ENCODE results near the gene PHF21B. TPM values are rescaled to one million over a fixed set of nuclear protein-coding genes. Genes with fewer than 3 reads are reported as not detected.
"Not testable (repeated sequence)": the region's sequence is repeated elsewhere in the genome, so short reads cannot be mapped to it uniquely, and the experiment has no call there.

PHF21B gene
- total and polyA plus RNA-seq, 12 donors, result 0.30 to 4.4 (median 1.8) TPM

DNA sequence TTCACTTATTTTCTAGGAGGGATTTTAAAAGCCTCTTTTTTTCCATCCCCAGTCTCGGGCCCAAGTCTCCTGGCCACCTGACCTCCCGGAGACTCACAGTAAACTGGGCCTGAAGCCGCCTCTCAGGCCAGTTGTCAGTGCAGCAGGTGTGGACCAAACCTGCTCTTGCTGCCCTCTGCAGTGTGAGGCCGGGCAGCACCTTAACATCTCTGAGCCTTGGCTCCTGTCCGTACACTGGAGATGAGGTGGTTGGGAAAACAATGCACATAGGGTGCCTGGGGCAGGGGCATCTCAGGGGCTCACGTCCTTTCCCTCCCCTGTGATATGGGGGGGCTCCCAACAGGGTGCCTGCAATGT is 45.1 kb downstream of the PHF21B start:
- Histone ChIP-seq H3K9me3 (replicated peaks in 1 of 3) (no peaks in the 10 kb centered on the region), H3K27ac (no peak overlapping the region), H3K4me3 (no peak overlapping the region), H3K4me1 (replicated peaks in 1 of 2) (no peaks in the 10 kb centered on the region), H3K36me3 (replicated peaks in 1 of 2) (no peaks in the 10 kb centered on the region), H3K27me3 (no peaks in the 10 kb centered on the region)
- DNase-seq, result no peak
- intact Hi-C loops (cut with DNase I), result no loop called here
- TF ChIP-seq POLR2A (IDR thresholded peaks at IDR 0.05), result no peak
- TF ChIP-seq, protein P1, sequence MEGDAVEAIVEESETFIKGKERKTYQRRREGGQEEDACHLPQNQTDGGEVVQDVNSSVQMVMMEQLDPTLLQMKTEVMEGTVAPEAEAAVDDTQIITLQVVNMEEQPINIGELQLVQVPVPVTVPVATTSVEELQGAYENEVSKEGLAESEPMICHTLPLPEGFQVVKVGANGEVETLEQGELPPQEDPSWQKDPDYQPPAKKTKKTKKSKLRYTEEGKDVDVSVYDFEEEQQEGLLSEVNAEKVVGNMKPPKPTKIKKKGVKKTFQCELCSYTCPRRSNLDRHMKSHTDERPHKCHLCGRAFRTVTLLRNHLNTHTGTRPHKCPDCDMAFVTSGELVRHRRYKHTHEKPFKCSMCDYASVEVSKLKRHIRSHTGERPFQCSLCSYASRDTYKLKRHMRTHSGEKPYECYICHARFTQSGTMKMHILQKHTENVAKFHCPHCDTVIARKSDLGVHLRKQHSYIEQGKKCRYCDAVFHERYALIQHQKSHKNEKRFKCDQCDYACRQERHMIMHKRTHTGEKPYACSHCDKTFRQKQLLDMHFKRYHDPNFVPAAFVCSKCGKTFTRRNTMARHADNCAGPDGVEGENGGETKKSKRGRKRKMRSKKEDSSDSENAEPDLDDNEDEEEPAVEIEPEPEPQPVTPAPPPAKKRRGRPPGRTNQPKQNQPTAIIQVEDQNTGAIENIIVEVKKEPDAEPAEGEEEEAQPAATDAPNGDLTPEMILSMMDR (IDR thresholded peaks at IDR 0.05), result no peak
- 85 to 90% (median 88%) methylated on average over 5 to 6 of the region's 6 CpGs for WGBS, 4 donors

DNA sequence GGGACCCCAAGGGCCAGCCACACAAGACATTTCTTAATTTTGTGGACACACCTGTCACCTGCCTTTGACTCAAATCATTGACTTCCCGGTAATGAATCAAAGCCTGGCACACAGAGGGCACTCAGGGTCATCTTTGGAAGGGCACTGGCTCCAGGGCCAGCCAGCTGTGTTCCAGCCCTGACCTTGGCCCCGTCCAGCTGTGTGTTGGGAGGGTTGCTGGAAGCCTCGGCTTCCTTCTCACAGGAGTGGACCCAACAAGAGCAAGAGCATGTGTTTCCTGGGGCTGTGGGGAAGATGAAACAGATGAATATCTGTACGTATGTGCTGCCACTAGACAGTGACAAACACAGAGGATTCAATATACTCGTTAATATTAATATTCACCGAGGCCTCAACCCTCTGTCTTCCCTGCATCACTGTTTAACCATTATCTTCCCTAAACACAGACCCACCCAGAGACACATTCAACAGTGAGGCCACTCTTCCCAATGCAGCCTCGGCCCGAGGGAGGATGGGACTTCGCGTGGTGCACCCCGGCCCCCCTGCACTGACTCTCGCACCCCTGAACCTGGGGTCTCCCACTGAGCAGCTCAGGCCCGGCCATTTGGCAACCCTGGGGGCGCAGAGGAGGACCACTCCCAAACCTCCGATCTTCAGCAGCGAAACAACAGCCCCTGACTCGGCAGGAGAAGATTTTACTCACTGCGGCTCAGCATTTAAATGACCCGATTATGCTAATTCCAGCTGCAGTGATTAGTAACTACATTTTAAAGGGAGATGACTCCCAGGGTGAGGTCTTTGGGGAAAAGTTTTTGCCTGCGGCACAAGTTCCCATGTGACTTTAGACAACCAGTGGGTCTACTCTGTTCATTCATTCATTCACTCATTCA is 45.7 kb downstream of the PHF21B start:
- Histone ChIP-seq H3K4me1 (replicated peaks in 1 of 2) (no peaks in the 10 kb centered on the region), H3K27ac (no peak overlapping the region), H3K36me3 (replicated peaks in 1 of 2) (no peaks in the 10 kb centered on the region), H3K4me3 (no peak overlapping the region), H3K9me3 (replicated peaks in 1 of 3) (no peaks in the 10 kb centered on the region), H3K27me3 (no peaks in the 10 kb centered on the region)
- DNase-seq, result no peak
- intact Hi-C loops (cut with DNase I), result no loop called here
- TF ChIP-seq POLR2A (IDR thresholded peaks at IDR 0.05), result no peak
- TF ChIP-seq, protein P1 (IDR thresholded peaks at IDR 0.05), result no peak
- WGBS, 4 donors, result 68 to 87% (median 77%) methylated on average over 17 to 20 of the region's 20 CpGs

DNA sequence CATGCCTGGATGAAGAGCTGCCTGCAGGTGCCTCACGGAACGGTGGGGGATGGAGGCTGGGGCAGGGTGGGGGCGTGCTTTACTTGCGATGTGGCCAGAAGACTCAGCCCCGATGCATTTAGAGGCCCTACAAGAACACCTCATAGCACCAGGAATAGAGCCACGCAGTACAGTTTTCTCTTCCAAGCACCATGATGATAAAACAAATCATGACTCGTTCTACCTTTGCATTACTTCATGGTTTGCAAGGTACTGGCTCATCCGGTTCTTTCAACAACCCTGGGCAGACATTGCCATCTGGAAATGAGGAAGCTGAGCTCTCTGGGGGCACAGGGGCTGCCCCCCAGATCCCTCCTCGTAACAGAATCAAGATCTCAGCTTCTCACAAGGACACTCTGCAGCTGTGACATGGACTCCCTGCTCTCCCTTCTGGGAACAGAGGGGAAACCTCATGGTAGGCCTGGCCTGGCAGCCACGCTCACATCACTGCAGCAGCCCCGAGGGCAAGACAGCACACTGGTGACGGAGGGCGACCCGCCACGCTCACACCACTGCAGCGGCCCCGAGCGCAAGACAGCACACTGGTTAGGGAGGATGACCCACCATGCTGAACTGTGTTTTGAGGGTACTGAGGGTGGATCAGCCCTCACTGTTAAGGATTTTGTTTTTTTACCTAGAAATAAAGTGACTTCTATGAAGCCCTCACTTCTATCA is 46.9 kb downstream of the PHF21B start:
- intact Hi-C loops (cut with DNase I), result no loop called here
- TF ChIP-seq POLR2A (IDR thresholded peaks at IDR 0.05), result no peak
- TF ChIP-seq, protein P1 (IDR thresholded peaks at IDR 0.05), result no peak
- DNase-seq, result no peak
- WGBS, 4 donors, result 84 to 93% (median 91%) methylated on average over 9 to 18 of the region's 18 CpGs
- no peaks in the 10 kb centered on the region for H3K36me3 ChIP-seq (replicated peaks in 1 of 2)
- H3K27ac ChIP-seq, result no peak overlapping the region
- no peaks in the 10 kb centered on the region for H3K27me3 ChIP-seq
- no peak overlapping the region for H3K4me3 ChIP-seq
- H3K4me1 ChIP-seq (replicated peaks in 1 of 2), result no peaks in the 10 kb centered on the region
- no peaks in the 10 kb centered on the region for H3K9me3 ChIP-seq (replicated peaks in 1 of 3)

DNA sequence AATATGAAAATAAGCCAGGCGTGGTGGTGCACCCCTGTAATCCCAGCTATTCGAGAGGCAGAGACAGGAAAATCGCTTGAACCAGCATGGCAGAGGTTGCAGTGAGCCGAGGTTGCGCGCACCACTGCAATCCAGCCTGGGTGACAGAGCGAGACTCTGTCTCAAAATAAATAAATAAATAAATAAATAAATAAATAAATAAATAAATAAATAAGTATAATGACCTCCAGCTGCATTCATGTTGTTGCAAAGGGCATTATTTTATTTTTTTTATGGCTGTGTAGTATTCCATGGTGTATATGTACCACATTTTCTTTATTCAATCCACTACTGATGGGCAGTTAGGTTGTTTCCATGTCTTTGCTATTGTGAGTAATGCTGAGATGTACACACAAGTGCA is 48.1 kb downstream of the PHF21B start:
- H3K27ac ChIP-seq; intact Hi-C loops (cut with DNase I); H3K36me3 ChIP-seq (replicated peaks in 1 of 2); H3K4me3 ChIP-seq; H3K27me3 ChIP-seq; DNase-seq; H3K9me3 ChIP-seq (replicated peaks in 1 of 3); H3K4me1 ChIP-seq (replicated peaks in 1 of 2): not testable (repeated sequence)
- 96 to 97% (median 97%) methylated on average over 7 of the region's 7 CpGs for WGBS, 4 donors
